CD4-positive, alpha-beta T cell treated with Interferon alpha-2 for 1 hour (primary cell): Measurements from ENCODE around the gene MED29.

Experiments
- DNase-seq, 2 donors: peaks; one replicate each; pipeline ENCODE4 v3.0.0-alpha.2; 2020 to 2022

The MED29 gene

GRCh38 chr19:39433480-39434079 lies 42.4 kb downstream of the MED29 start:
- DNase-seq: no peak

DNA sequence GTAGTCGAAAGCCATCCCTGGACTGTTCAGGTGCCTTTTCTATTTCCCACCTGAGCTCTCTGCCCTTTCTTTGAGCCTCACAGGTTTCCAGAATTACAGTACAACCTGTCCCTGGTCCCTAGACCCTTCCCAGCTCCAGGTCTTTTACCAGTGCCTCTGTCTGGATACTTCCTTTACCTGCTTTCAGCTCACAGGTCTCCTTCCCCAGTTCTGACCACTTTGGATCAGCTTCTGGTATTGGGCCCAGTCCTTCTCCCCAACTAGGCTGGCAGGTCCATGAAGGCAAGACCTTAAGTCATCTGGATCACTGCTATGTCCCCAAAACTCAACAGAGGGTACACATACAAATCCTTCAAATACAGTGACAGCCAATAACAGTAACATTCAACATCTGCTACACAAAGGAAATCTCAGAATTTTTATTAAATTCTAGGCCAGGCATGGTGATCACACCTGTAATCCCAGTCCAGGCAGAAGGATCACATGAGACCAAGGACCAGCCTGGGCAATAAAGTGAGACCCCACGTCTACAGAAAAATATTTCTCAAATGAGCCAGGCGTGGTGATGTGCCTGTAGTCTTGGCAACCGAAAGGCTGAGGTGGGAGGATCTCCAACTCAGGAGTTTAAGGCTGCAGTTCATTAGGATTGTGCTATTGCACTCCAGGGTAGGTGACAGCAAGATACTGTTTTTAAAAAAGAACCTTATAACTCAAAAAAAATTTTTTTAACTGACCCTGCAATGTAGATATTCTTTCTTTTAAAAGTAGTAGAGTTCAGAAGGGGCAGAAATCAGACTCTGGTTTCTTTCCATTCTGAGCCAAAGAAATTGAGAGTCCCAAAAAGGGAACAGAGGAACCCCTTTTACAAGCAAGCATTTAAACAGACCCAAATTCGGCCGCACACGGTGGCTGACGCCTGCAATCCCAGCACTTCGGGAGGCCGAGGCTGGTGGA lies 43.2 kb downstream of the MED29 start:
- peak in 1 of 2 donors; percentile 21 for DNase-seq

- DNase-seq: peak; percentile 99
Observed at GRCh38 chr19:39435499-39436349, 44.5 kb downstream of the MED29 start, which contains the start of gene RPS16. Gene RPS16, minus strand, starts transcription at chr19:39435949. Its CDS starts 54 bp downstream, at chr19:39435895.

DNA sequence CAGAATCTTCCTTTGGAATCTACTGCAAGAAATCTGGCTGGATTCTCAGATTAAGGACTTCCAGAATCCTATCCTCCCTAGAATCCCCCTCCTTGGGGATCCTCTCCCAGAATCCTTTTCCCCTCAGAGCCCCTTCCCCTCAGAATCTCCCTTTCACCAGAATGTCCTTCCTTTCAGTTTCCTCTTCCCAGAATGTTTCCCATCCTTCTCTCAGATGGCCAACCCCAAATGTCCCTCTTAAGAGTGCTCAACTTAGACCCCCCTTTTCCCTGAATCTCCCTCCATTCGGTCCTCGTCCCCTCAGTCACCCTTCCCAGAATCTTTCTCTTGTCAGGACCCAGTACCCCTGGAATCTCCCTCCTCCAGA lies 45.2 kb downstream of the MED29 start:
- no peak for DNase-seq

DNA sequence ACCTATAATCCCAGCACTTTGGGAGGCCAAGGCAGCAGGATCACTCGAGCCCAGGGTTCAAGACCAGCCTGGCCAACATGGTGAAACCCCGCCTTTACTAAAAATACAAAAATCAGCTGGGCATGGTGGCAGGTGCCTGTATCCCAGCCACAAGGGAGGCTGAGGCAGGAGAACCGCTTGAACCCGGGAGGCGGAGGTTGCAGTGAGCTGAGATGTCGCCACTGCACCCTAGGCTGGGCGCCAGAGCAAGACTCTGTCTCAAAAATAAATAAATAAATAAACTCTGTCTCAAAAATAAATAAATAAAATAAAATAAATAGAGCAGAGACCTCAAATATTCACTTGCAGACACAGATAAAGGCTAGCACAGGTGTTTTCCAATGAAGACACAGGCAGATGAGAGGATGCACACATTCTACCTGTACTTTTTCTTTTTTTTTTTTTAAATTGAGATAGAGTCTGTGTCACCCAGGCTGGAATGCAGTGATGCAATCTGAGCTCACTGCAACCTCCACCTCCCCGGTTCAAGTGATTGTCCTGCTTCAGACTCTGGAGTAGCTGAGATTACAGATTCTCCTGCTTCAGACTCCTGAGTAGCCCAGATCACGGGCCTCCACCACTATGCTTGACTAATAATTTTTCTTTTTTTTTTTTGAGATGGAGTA lies 47.2 kb downstream of the MED29 start:
- DNase-seq: no peak

- no peak for DNase-seq
Observed at GRCh38 chr19:39444598-39445195, 53.5 kb downstream of the MED29 start.

- peak; percentile 99 for DNase-seq
Observed at GRCh38 chr19:39445196-39446111, 54.3 kb downstream of the MED29 start, which contains the start of gene SUPT5H. Gene SUPT5H, plus strand, starts transcription at chr19:39445582. Its CDS starts 309 bp downstream, at chr19:39445891.

GRCh38 chr19:39446365-39447084 lies 55.3 kb downstream of the MED29 start:
- DNase-seq: no peak

GRCh38 chr19:39448271-39448670 lies 57.1 kb downstream of the MED29 start:
- peak in 1 of 2 donors; percentile 16 for DNase-seq

DNA sequence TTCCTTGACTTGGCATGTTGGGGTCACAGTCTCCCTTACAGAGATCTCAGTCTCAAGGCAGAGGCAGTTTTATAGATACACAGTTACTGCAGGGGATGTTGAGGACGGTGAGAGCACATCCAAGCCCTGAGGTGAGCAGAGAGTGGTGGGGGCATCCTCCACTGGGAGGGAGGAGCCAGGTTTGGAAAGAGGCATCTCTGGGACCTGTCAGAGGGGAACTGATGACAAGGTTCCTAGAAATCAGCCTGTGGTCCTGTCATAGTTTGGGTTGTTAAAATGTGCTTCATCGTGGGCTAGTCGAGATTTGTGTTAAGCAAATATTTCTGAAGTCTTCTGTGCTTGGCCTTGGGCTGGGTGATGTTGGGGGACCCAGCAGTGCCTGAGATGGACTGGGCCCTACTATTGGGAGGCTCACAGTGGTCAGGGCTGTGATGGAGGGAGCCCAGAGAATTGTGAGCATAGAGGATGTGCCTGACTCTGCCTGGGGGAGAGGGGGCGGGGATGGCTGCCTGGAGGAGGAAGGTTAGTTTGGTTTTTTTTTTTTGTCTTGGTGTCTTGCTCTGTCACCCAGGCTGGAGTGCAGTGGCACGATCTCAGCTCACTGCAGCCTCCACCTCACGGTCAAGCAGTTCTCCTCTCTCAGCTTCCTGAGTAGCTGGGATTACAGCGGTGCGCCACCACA lies 58.1 kb downstream of the MED29 start:
- peak in 1 of 2 donors; percentile 44 for DNase-seq
